RWPE2 (cell line): ENCODE data around the gene AAMP.

Experiments
- ATAC-seq: fragments of 200-7000 bp; cut with Tn5 transposase; 3 replicates; pipeline ENCODE4 v1.9.1; 2021; ENCODE audit warnings: low read depth
- DNase-seq: peaks from one replicate; pipeline ENCODE4 v3.0.0-alpha.2; 2020; ENCODE audit warnings: low spot score
- H3K27ac ChIP-seq: fragments of 450-650 bp; 2 replicates; pipeline ENCODE4 v1.5.1; 2017; ENCODE audit warnings: mild to moderate bottlenecking; ENCODE audit not compliant: poor library complexity, severe bottlenecking
- H3K27me3 ChIP-seq: fragments of 250-450 bp; sonication (Bioruptor Pico); 2 replicates; pipeline ENCODE4 v1.5.1; 2021; ENCODE audit warnings: mild to moderate bottlenecking, moderate library complexity; ENCODE audit not compliant: insufficient read depth, poor library complexity, severe bottlenecking
- H3K36me3 ChIP-seq: fragments of 250-450 bp; sonication (Bioruptor Pico); 2 replicates; pipeline ENCODE4 v1.5.1; 2020; ENCODE audit warnings: low read depth, mild to moderate bottlenecking, moderate library complexity
- H3K4me1 ChIP-seq: fragments of 250-450 bp; sonication (Bioruptor Pico); 2 replicates; pipeline ENCODE4 v1.5.1; 2021; ENCODE audit warnings: mild to moderate bottlenecking, moderate library complexity; ENCODE audit not compliant: insufficient read depth, poor library complexity, severe bottlenecking
- H3K4me3 ChIP-seq: fragments of 250-450 bp; sonication (Bioruptor Pico); 2 replicates; pipeline ENCODE4 v1.5.1; 2021; ENCODE audit warnings: mild to moderate bottlenecking, moderate library complexity; ENCODE audit not compliant: severe bottlenecking
- H3K9me3 ChIP-seq: fragments of 250-450 bp; sonication (Bioruptor Pico); 2 replicates; pipeline ENCODE4 v1.5.1; 2021; ENCODE audit warnings: mild to moderate bottlenecking, moderate library complexity; ENCODE audit not compliant: severe bottlenecking
- CTCF ChIP-seq: fragments of 450-650 bp; IDR thresholded peaks from one replicate; pipeline ENCODE4 v1.5.1; 2017; ENCODE audit warnings: mild to moderate bottlenecking, moderate library complexity; ENCODE audit not compliant: poor library complexity, severe bottlenecking

Gene AAMP

GRCh38 chr2:218228366-218229090, 41.4 kb downstream of the AAMP start:
- H3K4me3 ChIP-seq, result no peak overlapping the region
- H3K27ac ChIP-seq, result peak overlapping the region; percentile 96
- peak; percentile 38; the same call in 2 of the 3 replicates for ATAC-seq

GRCh38 chr2:218226903-218227302, 43.0 kb downstream of the AAMP start:
- ATAC-seq, result no peak
- no peak for TF ChIP-seq CTCF
- Histone ChIP-seq H3K9me3 (no peaks in the 10 kb centered on the region), H3K27me3 (no peaks in the 10 kb centered on the region), H3K4me1 (peaks cover 46% of the 10 kb centered on the region), H3K27ac (peak overlapping the region; percentile 96), H3K4me3 (no peak overlapping the region), H3K36me3 (peaks cover 94% of the 10 kb centered on the region)
- DNase-seq, result no peak

More at GRCh38 chr2:218228366-218229090, 41.4 kb downstream of the AAMP start:
- Histone ChIP-seq H3K27me3 (no peaks in the 10 kb centered on the region), H3K4me1 (peaks cover 31% of the 10 kb centered on the region), H3K36me3 (peaks cover 95% of the 10 kb centered on the region), H3K9me3 (no peaks in the 10 kb centered on the region)
- no peak for TF ChIP-seq CTCF
- no peak for DNase-seq

GRCh38 chr2:218224186-218224585, 45.8 kb downstream of the AAMP start:
- Histone ChIP-seq H3K9me3 (no peaks in the 10 kb centered on the region), H3K4me3 (no peak overlapping the region), H3K27me3 (no peaks in the 10 kb centered on the region), H3K4me1 (peaks cover 58% of the 10 kb centered on the region), H3K36me3 (peaks cover 95% of the 10 kb centered on the region), H3K27ac (peak overlapping the region; percentile 90)
- DNase-seq (no peak), ATAC-seq (no peak)
- TF ChIP-seq CTCF, result no peak

GRCh38 chr2:218223046-218223445, 46.9 kb downstream of the AAMP start:
- DNase-seq, result no peak
- Histone ChIP-seq H3K27me3 (no peaks in the 10 kb centered on the region), H3K4me1 (peaks cover 50% of the 10 kb centered on the region), H3K36me3 (peaks cover 95% of the 10 kb centered on the region), H3K27ac (peak overlapping the region; percentile 90), H3K4me3 (no peak overlapping the region), H3K9me3 (no peaks in the 10 kb centered on the region)
- ATAC-seq, result peak; percentile 73
- no peak for TF ChIP-seq CTCF

- Histone ChIP-seq H3K27ac (peak overlapping the region; percentile 90), H3K9me3 (no peaks in the 10 kb centered on the region), H3K36me3 (peaks cover 81% of the 10 kb centered on the region), H3K27me3 (no peaks in the 10 kb centered on the region), H3K4me3 (no peak overlapping the region), H3K4me1 (peaks cover 45% of the 10 kb centered on the region)
- DNase-seq, result no peak
- no peak for TF ChIP-seq CTCF
- ATAC-seq, result no peak
These were observed 48.9 kb downstream of the AAMP start for GRCh38 chr2:218221000-218221399.
